HG03103 (cell line): Measurements from ENCODE around the gene APOO.

ENCODE experiments used
- ATAC-seq: cut with Tn5 transposase; IDR thresholded peaks from one replicate; pipeline ENCODE4 v1.9.1; 2021; ENCODE audit warnings: low read depth; ENCODE audit not compliant: unreplicated experiment

Gene APOO

GRCh38 chrX:23907498-23908218 lies at the start of gene APOO, which contains the start of gene CXorf58:
Gene APOO, minus strand, starts transcription at chrX:23907938. Its CDS starts 236 bp downstream, at chrX:23907702.
Gene CXorf58, plus strand, starts transcription at chrX:23908006. Its CDS starts 2,297 bp downstream, at chrX:23910303.
- ATAC-seq = peak; percentile 84

GRCh38 chrX:23954396-23954795 lies 46.7 kb upstream of the APOO start:
- no peak for ATAC-seq

GRCh38 chrX:23953908-23954269 lies 46.2 kb upstream of the APOO start:
- no peak for ATAC-seq

- peak; percentile 93 for ATAC-seq
Measured at GRCh38 chrX:23952984-23953907, 45.5 kb upstream of the APOO start.

- ATAC-seq = no peak
Measured at GRCh38 chrX:23952391-23952790, 44.7 kb upstream of the APOO start.

GRCh38 chrX:23945206-23945605 lies 37.5 kb upstream of the APOO start:
- ATAC-seq = no peak

- ATAC-seq = no peak
Measured at GRCh38 chrX:23944234-23944633, 36.5 kb upstream of the APOO start.

GRCh38 chrX:23939203-23939602 lies 31.5 kb upstream of the APOO start:
- no peak for ATAC-seq

GRCh38 chrX:23938690-23939089 lies 31.0 kb upstream of the APOO start:
- no peak for ATAC-seq

GRCh38 chrX:23937100-23937499 lies 29.4 kb upstream of the APOO start:
- no peak for ATAC-seq

- ATAC-seq = no peak
Measured at GRCh38 chrX:23936180-23936579, 28.4 kb upstream of the APOO start.

GRCh38 chrX:23935106-23935505 lies 27.4 kb upstream of the APOO start:
- ATAC-seq = no peak

- ATAC-seq = no peak
Measured at GRCh38 chrX:23932046-23932445, 24.3 kb upstream of the APOO start.

- ATAC-seq = no peak
Measured at GRCh38 chrX:23930894-23931604, 23.3 kb upstream of the APOO start.

GRCh38 chrX:23926015-23926414 lies 18.3 kb upstream of the APOO start:
- no peak for ATAC-seq

GRCh38 chrX:23919706-23920320 lies 12.1 kb upstream of the APOO start:
- ATAC-seq = no peak

- ATAC-seq = no peak
Measured at GRCh38 chrX:23919148-23919547, 11.4 kb upstream of the APOO start.

GRCh38 chrX:23911126-23911835 lies 3.5 kb upstream of the APOO start:
- ATAC-seq = no peak

GRCh38 chrX:23908219-23909004 lies 674 bp upstream of the APOO start:
- no peak for ATAC-seq
